ENCODE results near the gene SYNJ2.

The SYNJ2 gene

GRCh38 chr6:157982563-157983405 is 1.1 kb downstream of the SYNJ2 start:
- no peak for DNase-seq

GRCh38 chr6:157983406-157984119 is 1.9 kb downstream of the SYNJ2 start:
- DNase-seq: no peak

- no peak for DNase-seq
Measured at GRCh38 chr6:157984128-157984527, 2.5 kb downstream of the SYNJ2 start.

GRCh38 chr6:157984686-157985225 is 3.1 kb downstream of the SYNJ2 start:
- no peak for DNase-seq

- no peak for DNase-seq
Measured at GRCh38 chr6:157985378-157986155, 3.9 kb downstream of the SYNJ2 start.

- no peak for DNase-seq
Measured at GRCh38 chr6:157987788-157988699, 6.4 kb downstream of the SYNJ2 start.

GRCh38 chr6:157988700-157989063 is 7.0 kb downstream of the SYNJ2 start:
- no peak for DNase-seq

- DNase-seq: peak; percentile 73
Measured at GRCh38 chr6:157989541-157990289, 8.1 kb downstream of the SYNJ2 start.

- DNase-seq: no peak
Measured at GRCh38 chr6:157990321-157991066, 8.8 kb downstream of the SYNJ2 start.

- no peak for DNase-seq
Measured at GRCh38 chr6:157991067-157991432, 9.4 kb downstream of the SYNJ2 start.

GRCh38 chr6:157993076-157993475 is 11.4 kb downstream of the SYNJ2 start:
- no peak for DNase-seq

- DNase-seq: no peak
Measured at GRCh38 chr6:157994125-157994795, 12.6 kb downstream of the SYNJ2 start.

- no peak for DNase-seq
Measured at GRCh38 chr6:157995458-157995857, 13.8 kb downstream of the SYNJ2 start.

GRCh38 chr6:157996201-157996712 is 14.6 kb downstream of the SYNJ2 start:
- DNase-seq: no peak

- no peak for DNase-seq
Measured at GRCh38 chr6:157996918-157997702, 15.4 kb downstream of the SYNJ2 start.

GRCh38 chr6:157997893-157998608 is 16.4 kb downstream of the SYNJ2 start:
- no peak for DNase-seq

- no peak for DNase-seq
Measured at GRCh38 chr6:157998707-157999167, 17.1 kb downstream of the SYNJ2 start.

Data from NCI-H1092 (cell line).